ENCODE results near the gene SLC26A2. TPM values are rescaled to one million over a fixed set of nuclear protein-coding genes. Genes with fewer than 3 reads are reported as not detected.
"Not testable (repeated sequence)": the region's sequence is repeated elsewhere in the genome, so short reads cannot be mapped to it uniquely, and the experiment has no call there.

SLC26A2 gene
- total RNA-seq, 1 experiment from 2014 or later, result 10.2 TPM

DNA sequence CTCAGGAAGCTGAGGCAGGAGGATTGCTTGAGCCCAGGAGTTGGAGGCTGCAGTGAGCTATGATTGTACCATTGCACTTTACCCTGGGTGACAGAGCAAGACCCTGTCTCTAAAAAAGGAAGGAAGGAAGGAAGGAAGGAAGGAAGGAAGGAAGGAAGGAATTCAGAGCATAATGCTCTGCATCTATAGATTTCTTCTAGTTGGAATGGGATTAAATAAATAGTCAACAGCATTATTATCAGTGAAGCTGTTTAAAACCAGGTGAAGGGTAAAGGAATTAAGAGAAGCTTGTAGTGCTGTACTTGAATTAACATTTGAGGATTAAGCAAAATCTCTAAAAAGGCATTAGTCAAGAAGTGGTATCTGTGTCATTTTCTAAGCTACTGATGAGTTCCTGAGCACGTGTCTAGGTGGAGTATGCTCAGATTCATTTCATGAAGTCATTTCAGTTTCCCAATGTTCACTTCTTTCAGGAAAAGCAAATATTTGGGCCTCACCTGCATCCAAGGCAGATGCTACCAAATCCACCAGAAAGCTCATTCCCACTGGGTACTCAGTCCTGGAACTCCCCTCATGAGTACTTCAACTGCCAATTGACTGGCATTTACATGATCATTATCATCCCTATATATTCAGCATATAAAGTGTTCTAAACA, 24.4 kb upstream of the SLC26A2 start:
- DNase-seq (ENCODE audit: low spot score), result no peak
- in situ Hi-C loops (cut with HindIII; ENCODE audit: low sequenced_read_pairs), result no loop called here

DNA sequence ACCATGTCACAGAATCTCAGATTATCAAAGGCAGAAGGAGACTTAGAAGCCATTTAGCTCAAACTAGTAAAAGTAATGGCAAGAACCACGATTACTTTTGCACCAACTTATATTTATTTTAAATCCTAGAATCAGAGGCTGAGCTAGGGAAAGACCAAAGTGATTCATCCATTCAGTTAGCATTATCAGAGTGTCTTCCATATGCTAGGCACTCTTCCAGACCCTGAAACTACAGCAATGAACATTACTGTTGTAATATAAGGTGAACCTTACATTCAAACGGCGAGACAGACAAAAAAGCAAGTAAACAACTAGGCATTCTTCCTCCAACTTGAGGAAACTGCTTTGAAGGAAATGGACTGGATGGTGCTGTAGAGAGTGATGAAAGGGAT, 23.9 kb upstream of the SLC26A2 start:
- in situ Hi-C loops (cut with HindIII; ENCODE audit: low sequenced_read_pairs), result no loop called here

DNA sequence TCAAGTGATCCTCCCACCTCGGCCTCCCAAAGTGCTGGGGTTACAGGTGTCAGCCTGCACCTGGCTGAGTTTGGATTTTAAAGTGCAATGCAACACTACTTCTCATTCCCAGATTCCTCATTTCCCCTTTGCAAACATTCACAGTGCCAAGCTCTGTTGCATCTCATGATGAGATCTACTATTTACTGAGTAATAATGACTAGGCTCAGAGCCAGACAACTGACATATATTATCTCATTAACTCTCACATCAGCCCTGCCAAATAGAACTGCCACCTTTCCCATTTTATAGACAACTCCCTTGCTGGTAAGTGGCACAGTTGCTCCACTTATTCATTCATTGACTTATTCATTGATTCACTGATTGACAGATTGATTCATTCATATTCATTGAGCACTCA, 22.9 kb upstream of the SLC26A2 start:
- in situ Hi-C loops (cut with HindIII; ENCODE audit: low sequenced_read_pairs), result no loop called here
- no peak for DNase-seq (ENCODE audit: low spot score)

More for the DNA sequence above, 23.9 kb upstream of the SLC26A2 start:
- no peak for DNase-seq (ENCODE audit: low spot score)

DNA sequence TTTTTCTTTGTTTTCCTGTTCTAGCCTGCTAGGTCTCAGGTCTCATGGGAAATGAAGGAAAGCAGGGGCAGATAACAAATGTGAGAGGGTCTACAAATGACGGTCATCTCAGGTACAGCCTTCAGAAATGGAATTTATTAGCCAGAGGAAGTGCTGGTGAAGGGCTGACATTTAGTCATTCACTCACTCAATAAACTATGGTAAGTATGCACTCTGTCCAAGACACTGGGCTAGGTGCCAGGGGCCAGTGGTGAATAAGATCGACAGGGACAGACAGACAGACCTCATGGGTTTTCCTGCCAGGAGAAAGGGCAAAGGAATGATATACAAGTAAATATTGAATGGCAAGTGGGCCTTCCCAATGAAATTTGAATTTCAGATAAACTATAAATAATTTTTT, 22.3 kb upstream of the SLC26A2 start:
- in situ Hi-C loops (cut with HindIII; ENCODE audit: low sequenced_read_pairs), result no loop called here
- no peak for DNase-seq (ENCODE audit: low spot score)

DNA sequence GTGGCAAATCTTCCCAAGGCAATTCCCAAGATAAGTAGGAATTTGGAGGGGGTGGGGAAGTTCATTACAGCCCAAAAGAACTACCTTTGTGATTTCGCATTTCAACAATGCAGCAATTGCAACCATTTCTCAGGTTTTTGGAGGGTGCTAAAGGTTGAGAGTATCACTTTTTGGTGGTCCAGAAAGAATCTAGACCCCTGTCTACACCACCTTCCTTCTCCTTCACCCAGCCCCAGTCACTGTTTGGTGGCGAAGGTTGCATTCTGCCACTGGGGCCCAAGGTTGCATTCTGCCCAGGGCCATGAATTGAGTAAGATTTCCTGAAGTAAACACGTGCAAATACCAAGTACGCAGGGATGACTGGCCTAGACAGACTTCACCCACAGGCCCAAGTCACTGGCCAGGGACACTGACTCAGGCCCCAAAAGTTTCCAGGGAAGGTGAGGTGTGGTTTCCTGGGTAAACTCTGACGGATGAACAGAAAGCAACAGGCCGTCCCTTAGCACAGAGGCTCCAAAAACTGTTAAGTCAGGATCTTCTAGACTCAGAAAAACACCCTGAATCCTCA, 21.7 kb upstream of the SLC26A2 start:
- in situ Hi-C loops (cut with HindIII; ENCODE audit: low sequenced_read_pairs), result no loop called here
- no peak for DNase-seq (ENCODE audit: low spot score)

DNA sequence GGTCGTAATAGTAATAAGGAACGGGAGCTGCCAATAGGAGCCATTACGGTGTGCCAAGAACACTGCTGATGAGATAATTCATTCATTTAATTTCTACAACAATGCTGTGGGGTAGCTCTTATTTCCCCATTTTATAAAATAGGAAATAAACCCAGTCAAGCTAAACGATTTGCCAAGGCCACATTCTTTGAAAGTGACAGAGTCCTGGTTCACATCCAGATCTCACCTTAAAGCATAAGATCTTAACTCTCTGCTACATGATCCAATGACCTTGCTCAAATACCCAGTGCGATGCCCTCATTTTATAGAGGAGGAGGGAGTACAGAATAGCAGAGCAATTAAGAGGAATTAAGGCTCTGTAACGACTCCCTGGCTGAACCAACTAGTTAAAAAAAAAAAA, 21.0 kb upstream of the SLC26A2 start:
- in situ Hi-C loops (cut with HindIII; ENCODE audit: low sequenced_read_pairs), result no loop called here
- DNase-seq (ENCODE audit: low spot score), result no peak

DNA sequence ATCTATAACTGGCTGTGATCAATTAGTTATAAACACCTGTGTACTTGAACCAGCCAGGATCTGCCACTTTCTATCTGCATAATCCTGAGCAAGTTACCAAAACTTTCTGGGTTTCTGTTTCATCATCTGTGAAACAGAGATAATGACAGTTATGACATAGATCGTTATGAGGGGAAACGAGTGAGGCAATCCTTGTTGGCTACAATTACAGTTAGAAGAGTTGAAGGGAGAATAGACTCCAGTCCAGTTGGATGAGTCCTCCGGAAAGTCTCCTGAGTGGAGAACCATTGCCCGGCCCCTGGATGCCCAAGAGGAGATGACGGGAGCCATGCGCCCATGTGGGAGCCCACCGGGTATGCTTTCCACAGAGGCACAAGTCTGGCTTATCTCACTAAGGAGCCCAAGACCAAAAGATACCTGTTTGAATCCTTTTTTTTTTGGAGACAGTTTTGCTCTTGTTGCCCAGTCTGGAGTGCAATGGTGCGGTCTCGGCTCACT, 20.4 kb upstream of the SLC26A2 start:
- in situ Hi-C loops (cut with HindIII; ENCODE audit: low sequenced_read_pairs), result no loop called here
- no peak for DNase-seq (ENCODE audit: low spot score)

DNA sequence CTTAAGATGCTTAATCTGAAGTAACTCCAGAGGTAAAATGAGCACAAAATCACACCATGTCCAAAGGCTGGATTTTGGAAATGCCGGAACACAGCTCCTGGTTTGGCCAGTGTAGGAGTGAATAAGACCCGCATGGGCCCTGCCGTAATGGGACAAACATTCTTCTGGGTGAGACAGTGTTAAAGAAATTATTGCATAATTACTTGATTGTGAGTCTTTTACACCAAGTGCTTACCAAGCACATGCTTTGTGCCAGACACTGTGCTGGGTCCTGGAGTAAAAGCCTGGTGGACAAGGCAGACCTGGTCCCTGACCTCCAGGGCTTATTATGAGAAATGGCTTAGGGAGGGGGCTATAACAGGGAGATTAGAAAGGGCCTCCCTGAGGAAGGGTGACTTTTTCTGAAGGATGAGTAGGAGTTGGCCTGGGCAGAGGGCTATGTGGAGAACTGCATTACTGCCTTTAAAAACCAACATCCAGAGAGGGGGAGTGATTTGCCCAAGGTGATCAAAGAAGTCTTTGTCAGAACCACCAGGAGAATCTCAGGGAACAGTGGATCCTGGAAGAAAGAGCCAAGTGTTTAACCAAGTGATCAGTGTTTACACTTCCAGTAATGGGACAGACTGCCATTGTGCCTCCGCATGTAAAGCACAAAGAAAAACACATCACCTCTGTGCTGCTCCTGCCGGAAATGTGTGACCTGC, 19.5 kb upstream of the SLC26A2 start:
- DNase-seq (ENCODE audit: low spot score), result no peak
- in situ Hi-C loops (cut with HindIII; ENCODE audit: low sequenced_read_pairs), result no loop called here

DNA sequence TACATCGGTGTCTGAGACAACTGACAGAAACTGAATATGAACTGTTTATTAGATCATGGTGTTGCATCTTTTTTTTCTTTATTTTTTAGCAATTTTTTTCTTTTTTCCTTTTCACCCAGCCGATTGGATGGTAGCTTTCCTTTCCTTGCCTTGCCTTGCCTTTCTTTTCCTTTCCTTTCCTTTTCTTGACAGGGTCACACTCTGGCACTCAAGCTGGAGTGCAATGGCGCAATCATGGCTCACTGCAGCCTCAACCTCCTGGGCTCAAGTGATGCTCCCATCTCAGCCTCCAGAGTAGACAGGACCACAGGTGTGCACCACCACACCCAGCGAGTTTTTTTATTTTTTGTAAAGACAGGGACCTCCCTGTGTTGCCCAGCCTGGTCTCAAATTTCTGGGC, 18.8 kb upstream of the SLC26A2 start:
- in situ Hi-C loops (cut with HindIII; ENCODE audit: low sequenced_read_pairs), result no loop called here
- DNase-seq (ENCODE audit: low spot score), result no peak

DNA sequence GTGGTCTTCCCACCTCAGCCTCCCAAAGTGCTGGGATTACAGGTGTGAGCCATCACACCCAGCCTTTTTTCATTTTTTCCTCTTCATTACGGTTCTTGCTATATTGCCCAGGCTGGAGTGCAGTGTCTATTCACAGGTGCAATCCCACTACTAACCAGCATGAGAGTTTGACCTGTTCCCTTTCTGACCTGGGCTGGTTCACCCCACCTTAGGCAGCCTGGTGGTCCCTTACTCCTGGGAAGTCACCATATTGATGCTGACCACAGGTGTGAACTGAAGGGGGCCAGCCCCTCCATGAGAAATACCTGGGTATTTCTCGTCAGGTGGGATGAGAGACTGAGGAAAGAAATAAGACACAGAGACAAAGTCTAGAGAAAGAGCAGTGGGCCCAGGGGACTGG, 18.4 kb upstream of the SLC26A2 start:
- in situ Hi-C loops (cut with HindIII; ENCODE audit: low sequenced_read_pairs), result no loop called here
- no peak for DNase-seq (ENCODE audit: low spot score)

DNA sequence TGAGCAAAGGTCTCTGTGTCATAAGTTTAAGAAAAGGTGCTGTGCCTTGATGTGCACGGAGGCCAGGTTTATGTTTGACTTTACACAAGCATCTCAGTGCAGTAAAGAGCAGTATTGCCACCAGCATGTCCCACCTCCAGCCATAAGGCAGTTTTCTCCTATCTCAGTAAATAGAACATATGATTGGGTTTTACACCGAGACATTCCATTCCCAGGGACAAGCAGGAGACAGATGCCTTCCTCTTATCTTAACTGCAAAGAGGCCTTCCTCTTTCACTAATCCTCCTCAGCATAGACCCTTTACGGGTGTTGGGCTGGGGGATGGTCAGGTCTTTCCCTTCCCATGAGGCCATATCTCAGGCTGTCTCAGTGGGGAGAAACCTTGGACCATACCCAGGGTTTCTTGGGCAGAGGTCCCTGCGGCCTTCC, 17.8 kb upstream of the SLC26A2 start:
- DNase-seq (ENCODE audit: low spot score); in situ Hi-C loops (cut with HindIII; ENCODE audit: low sequenced_read_pairs): not testable (repeated sequence)

DNA sequence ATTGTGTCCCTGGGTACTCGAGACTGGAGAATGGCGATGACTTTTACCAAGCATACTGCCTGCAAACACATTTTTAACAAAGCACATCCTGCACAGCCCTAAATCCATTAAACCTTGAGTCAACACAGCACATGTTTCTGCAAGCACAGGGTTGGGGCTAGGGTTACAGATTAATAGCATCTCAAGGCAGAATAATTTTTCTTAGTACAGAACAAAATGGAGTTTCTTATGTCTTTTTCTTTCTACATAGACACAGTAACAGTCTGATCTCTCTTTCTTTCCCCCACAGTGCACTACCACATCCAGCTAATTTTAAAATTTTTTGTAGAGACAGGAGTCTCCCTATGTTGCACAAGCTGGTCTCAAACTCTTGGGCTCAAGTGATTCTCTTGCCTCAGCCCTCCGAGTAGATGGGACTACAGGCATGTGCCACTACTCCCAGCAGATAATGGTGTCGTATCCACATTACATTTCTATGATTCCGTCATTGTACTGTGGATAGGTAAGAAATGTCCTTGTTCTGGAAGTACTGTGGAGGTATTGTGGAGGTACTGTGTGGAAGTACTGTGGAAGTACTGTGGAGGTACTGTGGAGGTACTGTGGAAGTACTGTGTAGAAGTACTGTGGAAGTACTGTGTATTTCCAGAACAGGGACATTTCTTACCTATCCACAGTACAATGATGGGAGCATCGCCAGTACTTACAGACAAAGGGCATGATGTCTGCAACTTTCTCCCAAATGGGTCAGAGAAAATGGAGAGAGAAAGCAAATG, 17.2 kb upstream of the SLC26A2 start:
- DNase-seq (ENCODE audit: low spot score); in situ Hi-C loops (cut with HindIII; ENCODE audit: low sequenced_read_pairs): not testable (repeated sequence)

DNA sequence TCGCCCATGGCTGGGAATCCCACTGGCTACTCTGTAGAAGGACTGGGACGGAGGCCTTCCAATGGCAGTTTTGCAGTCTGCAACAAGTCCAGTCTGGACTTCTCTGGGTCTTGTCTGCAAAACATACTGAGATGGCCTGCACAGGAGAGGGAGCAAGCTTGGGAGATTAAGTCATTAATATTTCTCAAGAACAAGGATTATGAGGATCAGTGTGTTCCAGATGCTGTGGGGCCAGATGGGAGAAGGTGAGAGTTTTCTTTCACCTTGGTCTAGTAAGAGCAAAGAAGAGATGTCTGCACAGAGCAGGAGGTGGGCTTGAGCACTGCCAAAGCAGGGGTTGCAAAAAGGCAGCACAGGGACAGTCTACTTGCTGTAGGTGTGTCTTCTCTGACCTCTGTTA, 15.9 kb upstream of the SLC26A2 start, which contains the start of gene PDE6A:
Gene PDE6A, minus strand, starts transcription at position 128 of the 400 bp plus-strand sequence. Its CDS starts 120 bp downstream, at position 8.
- in situ Hi-C loops (cut with HindIII; ENCODE audit: low sequenced_read_pairs), result no loop called here
- DNase-seq (ENCODE audit: low spot score), result no peak

DNA sequence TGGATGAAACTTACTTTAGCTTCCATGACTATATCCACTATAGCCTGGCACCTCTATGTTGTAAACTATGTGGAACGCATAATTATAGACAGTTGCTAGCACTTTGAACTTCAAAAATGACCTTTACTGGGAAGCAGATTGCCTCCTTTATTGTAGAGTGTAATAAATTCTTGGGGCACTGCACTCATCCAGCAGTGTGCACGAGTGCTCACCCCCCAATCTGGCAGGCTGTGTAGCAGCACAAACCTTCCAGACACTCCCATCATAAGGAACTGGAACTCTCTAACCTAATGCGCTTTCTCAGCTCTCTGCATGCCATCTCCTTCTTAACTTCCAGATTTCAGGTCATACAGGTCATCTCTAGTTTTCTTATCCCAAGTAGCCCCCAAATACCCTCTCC, 14.4 kb upstream of the SLC26A2 start:
- in situ Hi-C loops (cut with HindIII; ENCODE audit: low sequenced_read_pairs), result no loop called here
- DNase-seq (ENCODE audit: low spot score), result no peak

DNA sequence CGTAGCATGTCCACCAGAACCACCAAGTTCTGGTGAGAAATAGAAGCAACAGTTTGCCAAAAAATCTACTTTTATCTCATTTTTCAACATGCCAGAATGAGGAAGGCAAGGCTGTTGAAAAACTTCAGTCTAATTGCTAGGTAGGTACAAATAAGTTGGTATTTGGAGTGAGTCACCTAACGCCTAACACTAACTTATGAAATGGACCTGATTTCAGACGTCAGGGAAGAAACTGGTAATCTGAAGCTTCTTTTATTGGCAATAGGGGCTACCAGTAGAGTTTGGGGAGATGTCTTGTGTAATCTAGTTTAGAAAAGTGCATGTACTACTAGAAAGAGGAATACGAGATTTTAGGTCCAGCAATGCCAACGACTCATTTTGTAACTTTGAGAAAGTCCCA, 11.6 kb upstream of the SLC26A2 start:
- in situ Hi-C loops (cut with HindIII; ENCODE audit: low sequenced_read_pairs), result no loop called here
- no peak for DNase-seq (ENCODE audit: low spot score)

DNA sequence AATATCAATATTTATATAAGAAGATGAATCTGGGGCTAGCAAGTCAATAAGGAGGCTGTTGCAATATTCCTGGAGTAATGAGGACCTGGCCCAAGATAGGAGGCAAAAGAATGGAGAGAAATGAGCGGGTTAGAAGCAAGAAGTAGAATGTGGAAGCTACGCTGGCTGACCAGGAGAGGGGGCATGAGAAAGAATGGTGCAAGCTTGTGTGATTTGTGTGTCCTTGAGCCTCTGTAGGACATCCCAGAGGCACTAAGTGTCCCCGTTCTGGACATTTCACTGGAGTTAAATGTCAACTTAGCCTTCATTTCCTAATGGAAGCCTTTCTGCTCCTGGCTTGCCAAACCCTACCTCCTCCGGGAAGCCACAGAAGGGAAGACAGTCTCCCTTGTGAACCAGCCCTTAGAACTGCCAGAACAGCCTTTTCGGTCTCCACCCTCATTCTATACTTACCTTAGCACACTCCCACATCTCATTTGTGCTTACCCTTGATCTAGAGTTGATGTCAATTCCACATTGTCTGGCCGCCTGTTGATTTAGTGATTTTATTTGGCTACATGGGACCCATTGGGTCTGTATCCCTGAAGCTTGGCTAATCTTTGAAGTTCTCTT, 9.3 kb upstream of the SLC26A2 start:
- DNase-seq (ENCODE audit: low spot score), result no peak

DNA sequence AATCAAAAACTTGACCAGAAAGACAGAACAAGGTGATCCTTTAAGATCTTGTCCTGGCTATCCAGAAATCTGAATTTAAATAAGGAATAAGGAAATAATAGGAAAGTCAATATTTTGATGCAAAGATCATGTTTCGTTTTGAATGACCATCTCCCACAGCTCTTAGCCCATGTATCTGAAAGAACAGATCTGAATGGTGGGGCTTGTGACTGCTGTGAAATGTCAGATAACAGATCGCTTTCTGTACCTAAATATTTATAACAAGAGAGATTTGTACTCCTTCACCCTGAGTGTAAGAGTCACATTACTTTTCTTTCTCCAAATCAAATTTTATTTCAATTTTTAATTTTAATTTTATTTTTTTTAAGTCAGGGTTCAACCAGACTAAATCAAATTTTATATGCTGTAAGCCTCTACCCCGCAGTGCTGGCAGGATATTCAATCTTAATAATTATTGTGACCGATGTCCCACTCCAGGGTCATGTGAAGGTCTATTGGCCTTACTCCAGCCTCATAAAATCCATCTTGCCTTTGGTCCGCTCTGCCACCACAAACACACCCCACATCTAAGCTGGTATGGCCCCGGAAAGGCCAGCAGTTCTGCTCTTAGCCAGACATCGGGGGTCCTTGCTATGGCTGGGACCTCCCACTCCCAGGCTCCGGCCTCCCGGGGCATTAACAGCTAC, 7.0 kb upstream of the SLC26A2 start:
- no peak for DNase-seq (ENCODE audit: low spot score)
- in situ Hi-C loops (cut with HindIII; ENCODE audit: low sequenced_read_pairs), result no loop called here

More for the DNA sequence above, 9.3 kb upstream of the SLC26A2 start:
- in situ Hi-C loops (cut with HindIII; ENCODE audit: low sequenced_read_pairs), result no loop called here

DNA sequence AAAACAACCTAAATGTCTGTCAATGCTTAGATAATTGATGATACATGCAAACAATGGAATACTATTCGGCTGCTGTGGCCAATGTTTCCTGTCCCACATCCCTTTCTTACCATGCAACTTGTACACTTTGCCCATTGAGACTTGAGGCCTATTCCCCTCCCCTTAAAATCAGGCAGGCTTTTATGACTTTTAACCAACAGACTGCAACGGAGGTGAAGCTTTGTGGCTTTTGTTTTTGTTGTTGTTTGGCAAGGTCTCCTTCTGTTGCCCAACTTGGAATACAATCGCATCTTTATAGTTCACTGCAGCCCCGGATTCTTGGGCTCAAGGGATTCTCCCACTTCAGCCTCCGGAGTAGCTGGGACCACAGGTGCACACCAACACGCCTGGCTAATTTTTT, 5.8 kb upstream of the SLC26A2 start:
- in situ Hi-C loops (cut with HindIII; ENCODE audit: low sequenced_read_pairs), result no loop called here
- DNase-seq (ENCODE audit: low spot score), result no peak

DNA sequence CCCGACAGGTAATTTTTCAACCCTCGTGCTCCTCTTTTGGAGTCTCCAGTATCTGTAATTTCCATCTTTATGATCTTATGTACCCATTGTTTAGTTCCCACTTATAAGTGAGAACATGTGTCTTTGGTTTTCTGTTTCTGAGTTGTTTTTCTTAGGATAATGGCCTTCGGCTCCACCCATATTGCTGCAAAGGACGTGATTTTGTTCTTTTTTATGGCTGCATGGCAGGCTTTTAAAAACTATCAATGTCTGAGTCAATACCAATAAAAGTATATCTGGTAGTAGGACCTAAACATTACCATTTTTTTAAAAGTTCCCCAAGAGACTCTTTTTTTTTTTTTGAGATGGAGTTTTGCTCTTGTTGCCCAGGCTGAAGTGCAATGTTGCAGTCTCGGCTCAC, 3.9 kb upstream of the SLC26A2 start:
- in situ Hi-C loops (cut with HindIII; ENCODE audit: low sequenced_read_pairs), result no loop called here
- DNase-seq (ENCODE audit: low spot score), result no peak
